Stimulated activated CD4-positive, alpha-beta T cell treated with anti-CD3 and anti-CD28 coated beads, TNF-alpha, amount 100 ng/mL, for 48 hours (primary cell): Measurements from ENCODE around the gene CRYAB.
"Not testable (repeated sequence)": the region's sequence is repeated elsewhere in the genome, so short reads cannot be mapped to it uniquely, and the experiment has no call there.

Source experiments
- DNase-seq, 3 donors: peaks; one replicate each; pipeline ENCODE4 v3.0.0-alpha.2; 2020; ENCODE audit warnings: low read depth in 3 of 3

CRYAB gene

GRCh38 chr11:111933872-111934271, 22.3 kb upstream of the CRYAB start:
- DNase-seq: no peak

- not testable (repeated sequence) for DNase-seq
Observed at GRCh38 chr11:111933176-111933575, 21.6 kb upstream of the CRYAB start.

DNA sequence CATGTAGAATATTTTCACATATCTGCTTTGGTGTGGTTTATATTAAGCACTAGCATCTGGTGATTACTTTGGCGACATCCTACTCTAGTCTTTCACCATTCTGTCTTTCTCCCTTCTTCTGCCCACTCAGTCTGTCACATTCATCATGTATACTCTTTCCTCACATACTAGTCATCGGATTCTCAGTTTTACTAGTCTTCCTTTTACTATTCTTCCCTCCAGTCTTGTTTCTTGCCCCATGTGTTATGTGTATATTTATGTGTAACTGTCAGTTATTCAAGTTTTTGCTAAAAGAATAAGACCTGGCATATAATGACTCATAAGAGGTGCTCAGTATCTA, 21.0 kb upstream of the CRYAB start:
- DNase-seq: no peak

DNA sequence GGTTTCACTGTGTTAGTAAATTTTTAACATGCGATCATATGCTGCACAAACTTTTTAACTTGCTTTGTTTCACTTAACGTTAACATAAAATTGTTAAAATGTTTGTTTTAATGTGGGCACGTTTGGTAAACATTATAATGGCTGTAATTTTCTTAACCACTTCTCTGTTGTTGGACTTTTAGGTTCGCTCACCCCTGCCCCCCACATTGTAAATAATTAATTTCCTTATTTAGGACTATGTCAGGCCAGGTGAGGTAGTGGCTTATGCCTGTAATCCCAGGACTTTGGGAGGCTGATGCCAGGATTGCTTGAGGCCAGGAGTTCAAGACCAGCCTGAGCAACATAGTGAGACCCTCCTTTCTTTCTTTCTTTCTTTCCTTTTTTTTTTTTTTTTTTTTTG, 18.9 kb upstream of the CRYAB start:
- DNase-seq: no peak

- peak; percentile 86 to 93 (median 91) for DNase-seq
Observed at GRCh38 chr11:111926505-111927391, 15.2 kb upstream of the CRYAB start.

GRCh38 chr11:111925953-111926352, 14.4 kb upstream of the CRYAB start:
- no peak for DNase-seq

- no peak for DNase-seq
Observed at GRCh38 chr11:111923951-111924350, 12.4 kb upstream of the CRYAB start.

GRCh38 chr11:111923351-111923788, 11.8 kb upstream of the CRYAB start:
- no peak for DNase-seq

DNA sequence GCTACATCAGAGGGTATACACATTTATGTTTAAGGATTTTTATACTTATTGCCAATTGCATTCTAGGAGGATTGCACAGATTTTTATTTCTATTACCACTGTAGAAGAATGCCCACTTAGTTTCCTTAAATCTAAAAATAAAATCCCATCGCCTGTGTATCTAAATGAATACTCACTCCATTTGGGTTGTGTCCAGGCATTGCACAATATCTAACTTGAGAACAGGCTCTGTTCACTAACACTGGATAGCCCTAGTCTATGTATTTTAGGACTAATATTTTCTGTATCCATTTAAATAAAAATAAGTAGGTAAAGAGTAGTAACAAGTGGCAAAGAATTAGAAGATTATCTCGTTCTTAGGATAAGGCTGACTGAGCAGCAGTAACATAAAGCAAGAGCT, 11.2 kb upstream of the CRYAB start:
- DNase-seq: no peak

DNA sequence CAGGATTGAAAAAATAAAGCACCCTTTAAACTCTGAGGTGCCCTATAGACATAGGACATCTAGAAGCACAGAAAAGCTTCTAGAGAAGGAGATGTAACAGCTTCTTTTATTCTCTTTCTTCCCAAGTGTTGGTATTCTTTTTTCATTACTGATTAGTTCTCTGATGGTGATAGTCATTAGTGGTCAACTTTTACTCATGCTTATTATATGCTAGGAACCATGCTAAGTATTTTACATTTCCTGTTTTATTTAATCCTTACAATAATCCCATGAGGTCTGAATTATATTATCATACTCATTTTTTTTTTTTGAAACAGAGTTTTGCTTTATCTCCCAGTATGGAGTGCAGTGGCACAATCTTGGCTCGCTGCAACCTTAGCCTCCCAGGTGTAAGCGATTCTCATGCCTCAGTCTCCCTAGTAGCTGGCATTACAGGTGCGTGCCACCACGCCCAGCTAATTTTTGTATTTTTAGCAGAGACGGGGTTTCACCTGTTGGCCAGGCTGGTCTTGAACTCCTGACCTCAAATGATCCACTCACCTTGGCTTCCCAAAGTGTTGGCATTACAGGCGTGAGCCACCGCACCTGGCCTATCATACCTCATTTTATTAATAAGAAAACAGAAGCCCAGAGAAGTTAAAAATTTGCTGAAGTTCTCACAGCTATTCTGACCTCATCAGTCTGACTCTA, 10.1 kb upstream of the CRYAB start:
- DNase-seq: no peak

DNA sequence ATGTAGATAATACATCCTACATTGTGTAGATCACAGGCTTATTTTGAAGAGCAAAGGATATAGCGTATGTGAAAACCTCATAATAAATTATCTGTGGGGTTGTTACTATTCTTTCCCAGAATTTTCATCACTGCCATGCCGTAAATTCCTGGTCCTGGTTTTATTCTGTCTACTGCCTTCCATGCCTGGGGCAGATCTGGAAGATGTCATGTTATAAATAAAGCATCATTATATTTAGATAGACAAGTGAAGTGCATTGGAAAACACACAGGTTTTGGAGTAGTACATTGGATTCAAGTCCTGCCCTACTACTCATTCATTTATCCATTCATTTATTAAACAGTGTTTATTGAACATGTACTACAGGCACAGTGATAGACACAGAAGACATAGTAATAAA, 9.3 kb upstream of the CRYAB start:
- DNase-seq: no peak

DNA sequence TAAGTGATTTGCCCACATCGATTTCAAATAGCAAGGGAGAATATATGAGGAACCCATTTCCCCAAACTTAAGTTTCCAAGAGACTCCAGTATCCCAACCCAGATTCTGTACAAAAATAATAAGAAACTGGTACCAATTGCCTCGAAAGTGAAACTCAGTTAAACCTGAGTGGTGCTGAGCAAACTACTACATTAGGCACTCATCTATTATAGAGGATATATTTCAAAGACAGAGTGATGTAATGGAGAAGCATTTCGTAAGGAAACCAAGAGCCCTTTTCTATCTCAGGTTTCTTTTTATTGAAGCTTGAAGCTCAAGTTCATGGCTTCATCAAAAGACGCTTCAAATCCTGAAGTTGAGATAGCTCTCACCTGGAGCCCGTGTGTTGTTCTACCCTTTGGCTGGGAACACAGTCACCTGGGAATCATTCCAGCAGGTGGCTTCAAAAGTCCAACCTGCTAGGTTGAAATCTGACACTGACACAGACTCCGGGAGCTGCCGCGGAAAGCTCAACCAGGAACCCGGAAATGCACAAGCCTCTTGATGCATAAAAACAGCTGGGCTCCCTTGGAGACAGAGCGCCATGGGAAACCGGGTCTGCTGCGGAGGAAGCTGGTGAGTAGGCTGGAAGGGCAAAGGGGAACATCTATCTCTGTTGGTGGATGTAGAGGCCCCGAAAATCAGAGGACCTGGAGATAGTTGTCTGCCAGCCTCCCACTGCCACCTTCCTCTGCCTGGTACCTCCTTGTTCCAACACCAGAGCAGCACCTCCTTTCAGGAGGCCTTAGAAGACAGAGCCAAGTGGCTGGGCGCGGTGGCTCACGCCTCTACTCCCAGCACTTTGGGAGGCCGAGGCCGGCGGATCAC, 7.1 kb upstream of the CRYAB start, which contains the start of gene C11orf52:
Gene C11orf52, plus strand, starts transcription at position 524 of the 867 bp plus-strand sequence. Its CDS starts 60 bp downstream, at position 584.
- DNase-seq: no peak

- DNase-seq: no peak
Observed at GRCh38 chr11:111917788-111918187, 6.2 kb upstream of the CRYAB start.

DNA sequence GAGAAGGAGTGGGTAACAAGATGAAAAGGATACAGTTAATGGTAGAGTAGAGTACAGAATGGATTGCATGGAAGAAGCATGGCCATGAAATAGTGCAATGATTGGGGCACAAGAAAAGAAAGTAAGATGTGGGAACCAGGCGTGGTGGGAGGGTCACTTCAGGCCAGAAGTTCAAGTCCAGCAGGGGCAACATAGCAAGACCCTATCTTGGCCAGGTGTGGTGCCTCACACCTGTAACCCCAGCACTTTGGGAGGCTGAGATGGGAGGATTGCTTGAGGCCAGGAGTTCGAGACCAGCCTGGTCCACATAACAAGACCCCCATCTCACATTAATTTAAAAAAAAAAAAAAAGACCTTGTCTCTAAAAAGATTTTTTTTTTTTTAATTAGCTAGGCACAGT, 5.7 kb upstream of the CRYAB start:
- DNase-seq: no peak

GRCh38 chr11:111916768-111917167, 5.2 kb upstream of the CRYAB start:
- DNase-seq: no peak

GRCh38 chr11:111913997-111914396, 2.4 kb upstream of the CRYAB start:
- DNase-seq: no peak

DNA sequence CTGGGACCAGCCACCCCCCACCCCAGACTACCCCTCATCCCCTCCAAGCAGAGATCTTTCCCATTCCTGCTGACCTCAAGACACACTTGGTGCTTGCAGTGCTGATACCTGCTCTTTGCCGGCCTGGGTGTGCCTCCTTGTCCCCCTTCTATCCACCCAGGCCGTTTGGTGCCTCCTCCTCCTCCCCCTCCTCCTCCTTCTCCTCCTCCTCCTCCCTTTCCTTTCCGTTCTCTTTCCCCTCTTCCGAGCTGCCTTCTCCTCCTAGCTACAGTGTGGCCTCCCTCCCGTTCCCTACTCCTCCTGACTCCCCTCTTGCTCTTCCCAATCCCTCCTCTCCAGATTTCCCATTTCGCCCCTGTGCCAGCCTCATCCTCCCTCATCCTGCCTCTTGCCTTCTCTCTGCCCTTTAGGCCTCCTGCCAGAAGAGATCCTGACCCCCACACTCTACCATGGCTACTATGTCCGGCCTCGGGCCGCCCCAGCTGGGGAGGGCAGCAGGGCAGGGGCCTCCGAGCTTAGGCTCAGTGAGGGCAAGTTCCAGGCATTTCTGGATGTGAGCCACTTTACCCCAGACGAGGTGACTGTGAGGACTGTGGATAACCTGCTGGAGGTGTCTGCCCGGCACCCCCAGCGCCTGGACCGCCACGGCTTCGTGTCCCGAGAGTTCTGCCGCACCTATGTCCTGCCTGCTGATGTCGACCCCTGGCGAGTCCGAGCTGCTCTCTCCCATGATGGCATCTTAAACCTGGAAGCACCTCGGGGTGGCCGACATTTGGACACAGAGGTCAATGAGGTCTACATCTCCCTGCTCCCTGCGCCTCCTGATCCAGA, 1.7 kb upstream of the CRYAB start:
- no peak for DNase-seq

DNA sequence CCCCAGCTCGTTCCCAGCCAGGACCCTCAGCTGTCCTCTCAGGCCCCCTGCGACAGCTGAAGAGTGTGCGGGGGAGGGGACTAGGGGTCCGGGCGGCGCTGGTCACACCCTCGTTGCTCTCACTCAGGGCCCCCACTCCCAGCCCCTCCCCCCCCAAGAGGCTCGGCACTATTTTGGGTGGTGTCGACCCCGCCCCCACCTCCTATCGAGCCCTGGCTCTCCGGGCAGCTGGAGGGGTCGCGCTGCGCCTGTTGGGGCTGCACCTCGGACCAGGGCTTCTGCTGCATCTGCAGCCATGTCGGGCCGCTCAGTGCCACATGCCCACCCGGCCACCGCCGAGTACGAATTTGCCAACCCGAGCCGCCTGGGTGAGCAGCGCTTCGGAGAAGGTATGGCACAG, 965 bp upstream of the CRYAB start, which contains the start of gene HSPB2:
Gene HSPB2, plus strand, starts transcription at position 200 of the 400 bp plus-strand sequence. Its CDS starts 96 bp downstream, at position 296.
- DNase-seq: no peak

DNA sequence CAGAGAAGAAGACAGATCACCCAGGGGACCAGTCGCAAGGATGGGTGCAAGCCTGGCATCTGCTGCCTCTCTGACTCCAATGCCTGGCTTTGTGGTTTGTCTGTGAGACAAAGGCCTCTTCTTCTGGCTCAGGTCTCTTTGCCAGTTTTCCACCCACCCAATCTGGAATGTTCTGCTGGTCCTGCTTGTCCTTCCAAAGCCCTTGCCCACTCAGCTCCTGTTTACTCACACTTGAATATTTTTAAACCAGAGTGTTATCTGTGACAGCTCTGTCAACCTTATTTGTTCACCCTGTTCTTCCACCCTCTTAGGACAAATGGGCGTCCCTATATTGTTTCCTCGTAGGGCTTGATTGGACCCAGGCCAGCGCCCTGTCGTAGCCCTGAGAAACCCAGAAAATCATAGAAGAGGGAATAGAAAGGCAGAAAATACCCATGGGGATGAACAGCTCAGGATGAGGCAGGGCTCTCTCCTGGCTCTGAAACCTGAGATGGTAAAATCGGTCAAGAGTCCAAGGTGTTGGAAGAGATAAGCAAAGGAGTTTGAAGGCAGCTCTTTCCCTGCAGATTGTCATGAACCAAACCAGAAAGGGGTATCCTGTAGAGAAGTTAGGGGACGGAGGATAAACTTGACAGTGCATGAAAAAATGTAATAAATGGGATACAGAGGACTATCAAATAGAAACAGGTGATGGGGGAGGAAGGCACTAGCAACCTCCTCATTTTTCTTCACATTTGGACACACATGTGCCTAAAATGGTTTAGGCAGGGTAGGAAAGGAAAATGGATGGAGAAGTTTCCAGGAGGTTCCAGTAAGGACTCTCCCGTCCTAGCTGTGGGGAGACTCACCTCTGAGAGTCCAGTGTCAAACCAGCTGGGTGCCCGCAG, 651 bp downstream of the CRYAB start:
- no peak for DNase-seq

- DNase-seq: no peak
Observed at GRCh38 chr11:111909378-111909777, 2.2 kb downstream of the CRYAB start.
